ENCODE measurements around the gene GEN1.

GEN1 gene, protein sequence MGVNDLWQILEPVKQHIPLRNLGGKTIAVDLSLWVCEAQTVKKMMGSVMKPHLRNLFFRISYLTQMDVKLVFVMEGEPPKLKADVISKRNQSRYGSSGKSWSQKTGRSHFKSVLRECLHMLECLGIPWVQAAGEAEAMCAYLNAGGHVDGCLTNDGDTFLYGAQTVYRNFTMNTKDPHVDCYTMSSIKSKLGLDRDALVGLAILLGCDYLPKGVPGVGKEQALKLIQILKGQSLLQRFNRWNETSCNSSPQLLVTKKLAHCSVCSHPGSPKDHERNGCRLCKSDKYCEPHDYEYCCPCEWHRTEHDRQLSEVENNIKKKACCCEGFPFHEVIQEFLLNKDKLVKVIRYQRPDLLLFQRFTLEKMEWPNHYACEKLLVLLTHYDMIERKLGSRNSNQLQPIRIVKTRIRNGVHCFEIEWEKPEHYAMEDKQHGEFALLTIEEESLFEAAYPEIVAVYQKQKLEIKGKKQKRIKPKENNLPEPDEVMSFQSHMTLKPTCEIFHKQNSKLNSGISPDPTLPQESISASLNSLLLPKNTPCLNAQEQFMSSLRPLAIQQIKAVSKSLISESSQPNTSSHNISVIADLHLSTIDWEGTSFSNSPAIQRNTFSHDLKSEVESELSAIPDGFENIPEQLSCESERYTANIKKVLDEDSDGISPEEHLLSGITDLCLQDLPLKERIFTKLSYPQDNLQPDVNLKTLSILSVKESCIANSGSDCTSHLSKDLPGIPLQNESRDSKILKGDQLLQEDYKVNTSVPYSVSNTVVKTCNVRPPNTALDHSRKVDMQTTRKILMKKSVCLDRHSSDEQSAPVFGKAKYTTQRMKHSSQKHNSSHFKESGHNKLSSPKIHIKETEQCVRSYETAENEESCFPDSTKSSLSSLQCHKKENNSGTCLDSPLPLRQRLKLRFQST

DNA sequence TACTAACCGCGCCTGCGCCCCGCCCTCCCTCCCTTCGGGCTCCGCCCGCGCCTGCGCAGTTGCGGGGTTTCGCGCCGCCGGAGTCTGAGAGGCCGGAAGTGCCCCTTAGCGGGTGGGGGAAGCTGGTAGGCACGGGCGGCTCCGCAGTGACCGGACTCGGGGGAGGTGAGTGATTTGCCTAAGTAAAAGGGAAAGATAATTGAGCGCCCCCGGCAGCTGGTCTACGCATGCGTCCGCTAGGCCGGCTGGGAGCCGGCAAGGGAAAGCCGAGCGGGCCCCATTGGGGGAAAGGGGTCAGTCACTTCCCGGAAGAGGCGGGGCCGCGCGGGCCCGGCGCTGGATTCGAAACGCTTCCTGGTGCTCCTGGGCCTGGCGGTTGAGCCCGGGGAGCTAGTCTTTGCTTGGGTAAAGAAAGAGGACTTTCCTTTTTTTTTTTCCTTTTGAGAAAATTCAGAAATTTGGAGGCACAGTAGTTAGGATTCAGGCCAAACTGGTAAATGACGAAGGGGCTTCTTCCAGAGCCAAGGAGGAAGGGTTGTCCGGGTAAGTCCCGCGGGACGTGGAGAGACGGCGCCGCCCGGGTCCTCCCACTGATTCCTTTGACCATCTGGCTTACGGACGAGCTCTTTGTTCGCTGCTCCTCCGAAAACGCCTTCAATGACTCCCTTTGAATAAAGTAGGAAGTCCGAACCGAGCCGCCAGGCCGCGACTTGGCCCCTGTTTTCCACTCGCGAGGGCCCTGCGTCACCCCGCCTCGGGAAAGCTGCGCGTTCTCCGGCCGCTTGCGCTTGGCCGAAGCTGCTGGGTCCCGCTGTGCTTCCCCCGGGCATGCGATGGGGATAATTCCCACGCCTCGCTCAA, at the start of gene GEN1, which contains the start of gene SMC6:
Gene GEN1 (plus strand): TSS at position 336 of the 861 bp plus-strand sequence. CDS start 5,806 bp downstream, outside the sequence.
Gene SMC6 (minus strand): TSS at position 8 of the 861 bp plus-strand sequence. CDS start 7,864 bp downstream, outside the sequence.
- DNase-seq, result peak; percentile 57

DNA sequence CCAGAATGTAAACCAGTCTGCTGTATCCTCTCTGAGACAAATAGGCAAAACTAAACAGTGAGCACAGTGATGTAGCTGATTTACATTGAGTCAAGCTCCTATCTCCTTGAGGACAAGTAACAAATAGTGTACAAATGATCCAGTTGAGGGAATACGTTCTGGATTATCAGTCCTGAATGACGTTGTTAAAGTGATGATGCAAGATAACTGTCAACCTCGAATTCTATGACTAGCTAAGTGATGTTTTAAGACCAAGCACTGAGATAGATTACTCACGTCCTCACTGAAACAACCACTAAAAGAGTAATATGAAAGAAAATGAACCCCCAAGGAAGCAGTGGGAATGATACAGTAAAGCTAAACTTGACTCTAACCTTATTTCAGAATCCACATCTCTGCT, 47.1 kb upstream of the GEN1 start:
- DNase-seq, result no peak

DNA sequence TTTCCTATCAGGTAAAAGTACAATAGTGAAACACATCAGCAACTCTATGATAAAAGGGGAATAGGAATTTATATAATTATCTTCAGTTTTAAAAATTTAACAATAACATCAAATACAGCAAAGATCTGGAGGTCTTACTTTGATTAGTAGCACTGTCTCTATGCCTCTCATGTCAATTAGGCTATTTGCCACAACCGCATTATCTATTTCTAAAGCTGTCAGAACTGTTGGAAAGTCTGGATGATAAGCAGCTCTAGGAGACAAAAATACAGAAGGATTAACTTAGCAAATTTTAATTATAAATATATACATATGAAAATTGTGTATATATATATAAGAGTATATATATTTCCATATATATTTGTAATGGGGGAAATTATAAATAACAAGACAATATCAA, 45.4 kb upstream of the GEN1 start:
- no peak for DNase-seq

DNA sequence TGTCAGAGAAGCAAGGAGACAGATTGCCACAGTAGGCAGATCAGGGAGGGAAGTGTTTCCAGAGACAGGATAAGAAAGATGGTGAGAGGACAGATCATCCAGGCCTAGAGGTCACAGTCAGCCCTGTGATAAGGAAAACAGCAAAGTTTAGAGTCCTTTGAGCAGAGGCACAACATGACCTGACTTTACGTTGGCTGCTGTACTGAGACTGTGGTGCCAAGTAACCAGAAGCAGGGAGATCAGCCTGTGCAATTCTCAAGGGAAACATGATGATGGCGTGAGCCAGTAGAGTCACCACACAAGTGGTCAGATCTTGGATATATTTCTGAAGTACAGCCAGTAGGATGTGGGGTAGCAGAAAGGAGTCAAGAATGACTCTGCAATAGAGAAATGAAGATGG, 44.0 kb upstream of the GEN1 start:
- no peak for DNase-seq

DNA sequence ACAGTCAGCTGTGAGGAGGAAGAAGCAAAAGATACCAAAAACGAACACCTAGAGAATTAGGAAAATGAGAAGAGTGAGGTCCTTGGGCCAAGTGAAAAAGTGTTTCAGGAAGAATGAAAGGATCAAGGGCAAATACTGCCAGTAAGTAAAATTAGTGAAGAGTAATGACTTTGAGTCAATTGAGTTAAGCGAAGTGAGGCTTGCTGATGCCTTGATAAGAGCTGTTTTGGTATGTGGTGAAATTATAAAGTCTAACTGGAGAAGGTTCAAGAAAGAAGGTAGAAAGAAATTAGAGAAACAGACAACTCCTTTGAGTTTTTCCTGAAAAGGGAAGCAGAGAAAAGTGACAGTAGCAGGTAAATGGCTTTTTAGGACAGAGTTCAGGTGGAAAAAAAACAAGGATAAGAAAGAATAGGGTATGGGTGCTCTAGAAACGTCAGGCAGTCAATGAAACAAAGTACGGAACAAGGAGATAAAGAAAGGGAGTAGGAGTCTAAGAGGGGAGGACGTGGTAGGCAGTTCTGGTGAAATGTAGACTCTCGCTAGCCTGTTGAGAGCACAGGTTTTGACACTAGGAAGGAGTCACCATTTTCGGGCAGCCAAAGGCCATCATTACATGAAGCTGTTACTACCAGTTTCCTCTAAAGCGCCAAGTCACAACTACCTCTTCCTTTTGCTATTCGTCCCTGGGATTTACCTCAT, 43.2 kb upstream of the GEN1 start:
- DNase-seq, result no peak

DNA sequence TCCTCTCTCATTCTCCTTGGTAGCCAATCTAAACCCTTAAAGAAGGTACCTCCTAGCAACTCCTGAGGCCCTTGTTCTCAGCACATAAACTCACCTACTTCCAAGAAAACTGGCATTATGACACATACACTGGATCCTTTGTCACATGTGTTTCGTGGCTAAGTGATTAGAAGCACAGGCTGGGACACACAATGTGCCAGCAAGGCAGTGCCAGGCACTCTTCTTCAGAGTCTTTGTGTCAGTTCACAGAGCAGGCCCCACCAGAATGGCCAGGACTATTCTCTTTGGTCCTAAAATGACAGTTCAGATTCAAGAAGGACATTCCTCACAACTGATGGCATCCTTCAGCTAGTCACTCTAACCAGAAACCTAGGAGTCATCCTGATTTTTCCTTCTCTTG, 40.6 kb upstream of the GEN1 start:
- DNase-seq, result no peak

DNA sequence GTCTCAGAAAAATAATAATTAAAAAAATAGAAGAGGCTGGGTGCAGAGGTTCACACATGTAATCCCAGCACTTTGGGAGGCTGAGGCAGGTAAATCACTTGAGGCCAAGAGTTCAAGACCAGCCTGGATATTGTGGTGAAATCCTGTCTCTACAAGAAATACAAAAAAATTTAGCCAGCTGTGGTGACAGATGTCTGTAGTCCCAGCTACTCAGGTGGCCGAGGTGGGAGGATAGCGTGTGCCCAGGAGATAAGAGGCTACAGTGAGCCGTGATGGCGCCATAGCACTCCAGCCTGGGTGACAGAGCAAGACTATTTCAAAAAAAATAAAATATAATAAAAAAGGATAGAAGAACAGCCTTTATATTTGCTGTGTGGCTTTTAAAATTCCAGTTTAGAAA, 36.3 kb upstream of the GEN1 start:
- DNase-seq, result no peak

DNA sequence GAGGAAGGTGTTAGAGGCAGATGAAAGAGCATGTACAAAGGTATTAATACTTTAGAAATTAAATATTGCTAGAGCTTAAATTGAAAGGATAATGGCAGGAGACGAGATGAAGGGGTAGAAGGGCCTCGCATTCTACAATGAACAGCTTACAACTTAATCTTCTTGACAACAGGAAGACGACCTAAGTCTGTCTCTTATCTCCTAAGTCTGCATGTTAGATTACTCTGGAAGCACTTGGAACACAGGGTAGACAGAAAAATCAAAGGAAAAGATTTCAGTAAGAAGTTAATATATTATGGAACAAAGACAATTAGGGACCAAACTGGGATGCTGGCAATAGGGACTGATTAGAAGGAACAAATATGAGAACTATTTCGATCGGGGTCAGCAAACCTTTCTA, 35.2 kb upstream of the GEN1 start:
- no peak for DNase-seq

DNA sequence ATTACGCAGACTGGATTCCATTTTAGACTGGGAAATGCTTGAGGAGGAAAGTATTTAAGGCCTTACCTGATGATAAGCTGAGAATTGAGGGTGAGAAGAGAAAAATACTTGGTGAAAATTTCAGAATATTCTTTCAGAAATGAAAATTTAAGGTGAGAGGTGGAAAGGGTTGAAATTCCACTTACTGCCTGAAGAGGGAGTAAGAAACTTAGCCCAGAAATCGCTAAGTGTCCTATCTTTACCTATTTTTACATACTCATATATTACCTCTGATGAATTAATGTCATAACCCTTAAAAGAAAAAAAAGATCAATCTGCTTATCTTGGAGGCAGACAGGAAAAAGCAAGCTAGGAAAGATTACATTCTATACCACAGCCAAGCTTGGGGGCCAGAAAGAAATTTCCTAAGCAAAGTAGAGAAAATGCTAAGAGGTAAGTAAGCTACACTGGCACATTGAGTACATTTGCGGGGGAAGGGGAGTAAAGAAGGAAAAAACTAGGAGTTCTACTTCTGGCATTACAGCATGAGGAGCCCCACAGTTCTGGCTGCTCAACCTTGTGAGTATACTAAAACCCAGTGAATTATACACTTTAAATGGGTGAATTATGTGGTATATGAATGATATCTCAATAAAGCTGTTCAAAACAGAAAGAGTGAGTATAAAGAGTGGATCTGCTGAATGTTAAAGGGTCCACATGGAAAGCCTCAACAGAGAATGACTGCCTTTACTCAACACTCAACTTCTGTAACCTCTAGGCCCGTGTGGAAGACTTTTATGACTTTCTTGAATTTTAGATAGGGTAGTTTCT, 34.2 kb upstream of the GEN1 start:
- DNase-seq, result no peak

DNA sequence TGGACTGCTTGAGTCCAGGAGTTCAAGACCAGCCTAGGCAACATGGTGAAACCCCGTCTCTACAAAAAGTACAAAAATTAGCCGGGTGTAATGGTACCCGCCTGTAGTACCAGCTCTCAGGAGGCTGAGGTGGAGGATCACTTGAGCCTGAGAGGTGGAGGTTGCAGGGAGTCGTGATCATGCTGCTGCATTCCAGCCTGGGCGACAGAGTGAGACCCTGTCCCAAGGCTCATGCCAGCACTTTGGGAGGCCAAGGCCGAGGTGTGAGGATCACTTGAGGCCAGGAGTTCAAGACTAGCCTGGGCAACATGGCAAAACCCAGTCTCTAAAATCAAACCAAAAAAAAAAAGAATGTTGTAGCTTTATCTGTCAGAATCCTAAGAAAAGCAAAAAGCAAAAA, 25.7 kb upstream of the GEN1 start:
- DNase-seq, result no peak

DNA sequence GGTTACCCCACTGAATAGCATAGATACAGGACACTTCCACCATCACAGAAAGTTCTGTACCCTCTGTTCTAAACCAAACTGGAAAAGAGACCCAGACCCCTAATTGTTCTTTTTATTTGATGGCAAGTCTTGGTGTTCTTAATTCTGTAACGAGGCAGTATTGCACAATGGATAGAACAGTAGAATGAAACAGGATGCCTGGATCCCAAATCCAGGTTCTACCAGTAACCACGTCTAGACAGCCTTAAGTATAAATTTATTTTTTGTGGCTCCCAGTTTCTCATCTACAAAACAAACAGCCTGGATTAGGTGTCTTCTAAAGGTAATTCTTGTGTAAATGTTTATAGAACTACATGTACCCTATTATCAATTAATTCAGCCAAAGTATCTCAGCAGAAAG, 24.1 kb upstream of the GEN1 start:
- DNase-seq, result no peak

DNA sequence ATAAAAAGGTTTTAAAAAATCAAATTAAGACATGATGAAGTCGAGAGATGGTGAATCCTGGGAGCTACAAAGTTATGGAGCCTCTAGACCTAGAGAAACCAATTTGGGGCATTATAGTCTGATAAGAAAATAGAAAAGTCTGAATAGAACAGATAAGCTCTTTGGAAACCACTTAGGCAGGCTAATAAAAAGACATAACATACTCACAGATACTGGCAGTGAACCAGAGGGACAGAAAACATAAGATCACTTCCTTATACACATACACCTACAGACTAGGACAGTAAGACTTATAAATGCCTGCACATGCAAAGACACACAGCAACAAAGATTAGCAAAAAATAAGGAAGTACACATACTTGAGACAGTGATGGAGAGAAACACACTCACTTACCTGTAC, 20.3 kb upstream of the GEN1 start:
- DNase-seq, result no peak

DNA sequence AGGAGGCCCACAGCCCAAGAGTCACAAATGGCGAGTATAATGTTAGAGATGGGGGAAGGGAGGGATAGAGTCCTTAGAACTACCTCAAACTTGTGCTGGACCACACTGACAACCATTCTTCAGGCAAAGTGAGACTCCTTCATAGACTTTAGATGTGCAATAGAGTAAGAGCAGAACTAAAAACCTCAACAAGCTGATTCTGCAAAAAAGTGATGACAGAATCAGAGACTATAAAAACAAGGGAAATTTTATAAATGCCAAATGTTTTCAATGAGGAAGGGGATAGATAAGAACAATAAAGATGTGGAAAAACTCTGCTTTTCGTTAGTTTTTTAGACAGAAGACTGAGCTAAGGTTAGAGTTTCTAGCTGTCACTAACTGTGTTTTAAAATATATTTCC, 18.1 kb upstream of the GEN1 start:
- DNase-seq, result no peak

DNA sequence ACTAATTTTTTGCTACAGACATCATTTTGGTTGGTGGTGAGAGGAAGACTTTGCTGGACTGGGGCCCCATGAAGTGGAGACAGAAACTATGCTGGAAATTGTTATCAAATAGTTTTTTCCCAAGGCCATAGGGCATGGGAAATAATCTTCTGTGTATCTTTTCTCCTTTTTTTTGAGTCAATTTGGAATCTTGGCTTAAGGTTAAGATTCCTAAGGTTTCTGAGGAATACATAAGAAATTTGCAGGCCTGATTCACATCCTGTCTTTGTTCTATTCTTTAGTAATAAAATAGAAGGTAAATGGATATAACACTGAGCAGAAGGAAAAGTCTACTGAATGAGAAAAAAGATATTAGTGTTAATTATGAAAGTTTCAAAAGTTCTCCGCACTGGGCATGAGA, 16.9 kb upstream of the GEN1 start:
- no peak for DNase-seq

DNA sequence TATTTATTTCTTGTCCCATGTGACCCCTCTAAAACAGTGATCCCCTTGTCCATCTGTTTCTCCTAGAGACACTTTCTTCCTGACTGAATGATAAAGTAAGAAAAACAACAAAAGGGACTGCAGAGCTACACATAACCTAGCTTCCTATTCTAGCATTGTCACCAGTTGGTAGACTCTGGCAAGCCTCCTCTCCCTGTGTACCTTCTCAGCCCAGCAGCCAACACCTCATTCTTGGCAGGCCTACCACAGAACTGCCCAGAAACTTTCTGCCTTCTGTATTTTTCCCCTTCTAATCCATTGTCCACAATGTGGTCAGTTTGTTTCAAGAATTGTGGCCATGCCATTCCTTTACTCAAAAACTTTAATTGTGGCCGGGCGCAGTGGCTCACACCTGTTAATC, 13.7 kb upstream of the GEN1 start:
- DNase-seq, result no peak

DNA sequence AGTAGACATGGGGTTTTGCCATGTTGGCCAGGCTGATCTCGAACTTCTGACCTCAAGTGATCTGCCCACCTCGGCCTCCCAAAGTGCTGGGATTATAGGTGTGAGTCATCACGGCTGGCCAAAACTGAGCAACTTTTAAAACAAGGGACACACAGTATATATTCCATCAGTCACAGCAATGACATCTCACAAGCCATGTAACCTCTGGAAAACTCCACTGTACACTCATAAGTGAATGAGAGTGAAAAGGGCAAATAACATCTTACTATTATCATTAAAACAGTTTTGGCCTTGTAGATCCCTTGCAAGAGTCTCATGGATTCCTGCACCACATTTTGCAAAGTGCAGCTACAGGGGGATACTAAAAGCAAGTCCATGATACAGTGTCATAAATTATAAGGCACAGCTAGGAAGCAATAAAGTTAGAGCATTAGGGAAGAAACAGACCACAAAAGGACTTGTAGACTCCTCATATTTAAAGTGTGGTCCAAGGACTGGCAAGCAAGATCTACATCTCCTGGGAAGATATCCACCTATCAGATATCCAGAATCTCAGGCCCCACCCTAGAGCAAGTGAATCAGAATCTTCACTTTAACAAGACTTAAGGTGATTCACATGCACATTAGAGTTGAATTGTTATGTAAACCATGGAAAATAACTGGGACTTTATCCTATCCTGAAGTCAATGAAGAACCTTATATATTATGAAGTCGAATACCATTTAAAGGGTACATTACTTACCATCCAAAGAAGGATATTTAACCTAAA, 6.1 kb upstream of the GEN1 start:
- DNase-seq, result no peak

DNA sequence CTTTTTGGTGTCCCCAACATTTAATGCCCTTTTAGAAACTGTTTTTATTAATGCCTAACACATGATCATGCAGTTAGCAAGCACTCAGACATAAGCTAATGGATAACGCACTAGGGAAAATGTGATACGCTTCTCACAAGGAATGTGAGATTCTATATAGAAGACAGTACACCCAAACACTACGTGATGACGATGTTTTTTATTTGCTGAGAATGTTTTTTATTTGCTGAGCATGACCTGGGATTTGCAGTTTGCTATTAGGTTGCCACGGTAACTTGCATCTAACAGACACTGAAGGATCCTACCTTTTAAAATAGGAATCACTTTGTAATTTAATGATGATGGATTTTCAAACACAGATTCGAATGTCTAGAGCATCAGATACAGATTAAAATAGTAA, 5.2 kb upstream of the GEN1 start:
- DNase-seq, result no peak

DNA sequence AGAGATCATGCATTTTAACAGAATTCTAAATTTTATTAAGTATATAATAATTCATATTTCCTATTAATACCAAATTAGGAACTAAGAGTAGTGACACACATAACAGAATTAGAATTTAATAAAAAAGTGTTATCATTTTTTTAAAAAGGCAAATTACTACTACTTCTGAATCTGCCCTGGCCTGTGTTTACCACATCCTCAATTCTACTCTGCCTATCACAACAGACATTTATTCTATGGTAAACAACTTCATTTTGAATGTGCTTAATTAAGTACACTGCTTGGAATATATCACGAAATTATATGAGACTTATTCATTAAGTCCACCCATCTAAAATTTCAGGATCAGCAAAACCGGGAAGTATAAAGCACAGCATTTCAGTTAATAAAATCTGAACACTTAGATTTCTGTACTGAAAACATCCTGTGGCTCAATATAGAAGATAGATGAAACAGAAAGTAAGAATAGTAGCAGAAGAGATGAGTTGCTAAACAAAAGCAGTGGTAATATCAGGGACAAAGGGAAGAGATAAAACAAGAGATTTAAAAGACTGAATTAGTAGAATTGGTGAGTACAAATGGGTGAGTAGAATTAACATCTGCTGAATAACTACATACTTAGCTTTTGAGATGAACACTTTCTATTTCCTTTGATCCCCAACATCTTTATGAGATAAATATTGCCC, 4.0 kb upstream of the GEN1 start:
- no peak for DNase-seq

DNA sequence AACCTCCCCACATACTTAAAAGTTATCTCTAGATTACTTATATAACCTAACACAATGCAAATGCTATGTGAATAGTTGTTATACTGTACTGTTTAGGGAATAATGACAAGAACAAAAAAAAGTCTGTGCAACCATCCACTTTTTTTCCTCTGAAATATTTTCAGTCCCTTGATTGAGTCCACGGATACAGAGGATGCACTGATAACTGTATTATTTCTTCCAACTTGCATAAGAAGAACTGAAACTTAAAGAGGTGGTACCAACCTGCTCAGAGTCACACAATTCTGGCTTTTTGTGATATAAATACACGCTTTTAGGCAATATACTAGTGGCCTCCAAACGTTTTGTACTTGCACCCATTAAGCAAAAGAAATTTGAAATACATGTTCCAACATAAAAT, 1.7 kb upstream of the GEN1 start:
- DNase-seq, result no peak
